ENCODE data around the gene AP2A2. TPM values are rescaled to one million over a fixed set of nuclear protein-coding genes. Genes with fewer than 3 reads are reported as not detected.

The AP2A2 gene
- total and polyA plus RNA-seq, 2 of the 4 experiments (the other 2 are of a cell fraction) = 19.9 to 49.0 TPM

- Histone ChIP-seq H3K4ac (ENCODE audit: low read depth, low read length) (no peak overlapping the region), H2BK120ac (ENCODE audit: low read depth, low read length) (no peak overlapping the region), H3K36me3 (ENCODE audit: control insufficient read depth, insufficient read depth, low read length) (peaks cover 42% of the 10 kb centered on the region), H4K8ac (ENCODE audit: low read depth in 2 of 2, low read length in 2 of 2) (no peak overlapping the region), H2BK5ac (ENCODE audit: low read depth, low read length, poor library complexity, severe bottlenecking) (no peak overlapping the region), H3K79me1 (ENCODE audit: low read depth in 1 of 2, low read length in 2 of 2) (peaks cover 22 to 57% of the 10 kb centered on the region in 2 experiments), H2AFZ (replicated peaks; ENCODE audit: low read length, poor library complexity) (no peak overlapping the region), H2BK20ac (ENCODE audit: low read depth, low read length) (no peak overlapping the region), H3K4me1 (ENCODE audit: control insufficient read depth, insufficient read depth, low read length) (peaks cover 5% of the 10 kb centered on the region), H4K20me1 (ENCODE audit: insufficient read depth, low read length) (peaks cover 43% of the 10 kb centered on the region), H3K9ac (ENCODE audit: low read depth, low read length) (no peak overlapping the region), H3K14ac (replicated peaks; ENCODE audit: low read depth, low read length) (no peak overlapping the region), H3K9me1 (ENCODE audit: insufficient read depth, low read length) (peaks cover 6% of the 10 kb centered on the region; the same call in 1 of the 2 replicates), H3K18ac (ENCODE audit: low read depth, low read length) (no peak overlapping the region), H3K9me3 (ENCODE audit: control insufficient read depth, insufficient read depth, low read length) (no peaks in the 10 kb centered on the region), H2AK5ac (ENCODE audit: low read depth, low read length) (no peak overlapping the region), H4K5ac (ENCODE audit: low read depth, low read length) (no peak overlapping the region), H3K27ac (ENCODE audit: insufficient read depth, low read length) (no peak overlapping the region), H3K56ac (ENCODE audit: extremely low read depth, insufficient read depth, low read length) (no peak overlapping the region), H4K91ac (ENCODE audit: insufficient read depth, low read depth, low read length) (no peak overlapping the region), H3K4me3 (ENCODE audit: insufficient read depth, low read depth, low read length) (no peak overlapping the region), H2AK9ac (replicated peaks; ENCODE audit: low read depth, low read length, poor library complexity) (no peak overlapping the region), H2BK15ac (ENCODE audit: low read depth, low read length) (no peak overlapping the region), H3K4me2 (ENCODE audit: low read depth, low read length) (no peak overlapping the region), H3K27me3 (ENCODE audit: control insufficient read depth, insufficient read depth, low read length) (no peaks in the 10 kb centered on the region), H3K23ac (ENCODE audit: low read depth, low read length) (no peak overlapping the region)
- dilution Hi-C loops (cut with HindIII; ENCODE audit: low sequenced_read_pairs, unreplicated experiment) (no loop called here), intact Hi-C loops (cut with micrococcal nuclease) (loop anchor here (5.0 kb wide), 1 partner anchor 37 kb away; no protein-coding TSS in a partner anchor), in situ Hi-C loops (cut with MboI; ENCODE audit: low sequenced_read_pairs) (no loop called here)
- TF ChIP-seq MAFK (IDR thresholded peaks at IDR 0.05; ENCODE audit: low read depth, low read length) = no peak
- no peak for TF ChIP-seq CHD1 (IDR thresholded peaks at IDR 0.05; ENCODE audit: low read depth, low read length)
- TF ChIP-seq MAZ (IDR thresholded peaks at IDR 0.05; ENCODE audit: borderline replicate concordance, low read depth, low read length) = no peak
- TF ChIP-seq MXI1 (IDR thresholded peaks at IDR 0.05; ENCODE audit: borderline replicate concordance, low read depth, low read length) = no peak
- no peak for TF ChIP-seq CTCF (conservative IDR thresholded peaks at IDR 0.05; ENCODE audit: low read depth, low read length)
- no peak for TF ChIP-seq RFX5 (IDR thresholded peaks at IDR 0.05; ENCODE audit: low read depth, low read length)
- no peak for TF ChIP-seq ELK1 (IDR thresholded peaks at IDR 0.05; ENCODE audit: borderline replicate concordance, low read depth, low read length)
- TF ChIP-seq CEBPB (IDR thresholded peaks at IDR 0.05; ENCODE audit: low read depth, low read length) = no peak
- no peak for TF ChIP-seq NFE2L2 (IDR thresholded peaks at IDR 0.05; ENCODE audit: low read depth, low read length)
- TF ChIP-seq RCOR1 (IDR thresholded peaks at IDR 0.05; ENCODE audit: insufficient replicate concordance, low read length) = no peak
- ATAC-seq (ENCODE audit: low read depth) (no peak), DNase-seq (no peak)
- ChIA-PET POLR2A (ENCODE audit: unreplicated experiment) (no interaction called here), CTCF (no interaction called here)
- no TSS peak for BruUV-seq (replicated peaks)
- WGBS, 2 experiments (ENCODE audit: extremely low coverage in 2 of 2, insufficient read length in 1 of 2) = no CpG with 5 or more reads among the region's 9 CpGs
These were observed 44.1 kb downstream of the AP2A2 start for GRCh38 chr11:969651-970205.

Data from IMR-90 (cell line).